ENCODE results near the gene TRIM32.

The TRIM32 gene, protein sequence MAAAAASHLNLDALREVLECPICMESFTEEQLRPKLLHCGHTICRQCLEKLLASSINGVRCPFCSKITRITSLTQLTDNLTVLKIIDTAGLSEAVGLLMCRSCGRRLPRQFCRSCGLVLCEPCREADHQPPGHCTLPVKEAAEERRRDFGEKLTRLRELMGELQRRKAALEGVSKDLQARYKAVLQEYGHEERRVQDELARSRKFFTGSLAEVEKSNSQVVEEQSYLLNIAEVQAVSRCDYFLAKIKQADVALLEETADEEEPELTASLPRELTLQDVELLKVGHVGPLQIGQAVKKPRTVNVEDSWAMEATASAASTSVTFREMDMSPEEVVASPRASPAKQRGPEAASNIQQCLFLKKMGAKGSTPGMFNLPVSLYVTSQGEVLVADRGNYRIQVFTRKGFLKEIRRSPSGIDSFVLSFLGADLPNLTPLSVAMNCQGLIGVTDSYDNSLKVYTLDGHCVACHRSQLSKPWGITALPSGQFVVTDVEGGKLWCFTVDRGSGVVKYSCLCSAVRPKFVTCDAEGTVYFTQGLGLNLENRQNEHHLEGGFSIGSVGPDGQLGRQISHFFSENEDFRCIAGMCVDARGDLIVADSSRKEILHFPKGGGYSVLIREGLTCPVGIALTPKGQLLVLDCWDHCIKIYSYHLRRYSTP

DNA sequence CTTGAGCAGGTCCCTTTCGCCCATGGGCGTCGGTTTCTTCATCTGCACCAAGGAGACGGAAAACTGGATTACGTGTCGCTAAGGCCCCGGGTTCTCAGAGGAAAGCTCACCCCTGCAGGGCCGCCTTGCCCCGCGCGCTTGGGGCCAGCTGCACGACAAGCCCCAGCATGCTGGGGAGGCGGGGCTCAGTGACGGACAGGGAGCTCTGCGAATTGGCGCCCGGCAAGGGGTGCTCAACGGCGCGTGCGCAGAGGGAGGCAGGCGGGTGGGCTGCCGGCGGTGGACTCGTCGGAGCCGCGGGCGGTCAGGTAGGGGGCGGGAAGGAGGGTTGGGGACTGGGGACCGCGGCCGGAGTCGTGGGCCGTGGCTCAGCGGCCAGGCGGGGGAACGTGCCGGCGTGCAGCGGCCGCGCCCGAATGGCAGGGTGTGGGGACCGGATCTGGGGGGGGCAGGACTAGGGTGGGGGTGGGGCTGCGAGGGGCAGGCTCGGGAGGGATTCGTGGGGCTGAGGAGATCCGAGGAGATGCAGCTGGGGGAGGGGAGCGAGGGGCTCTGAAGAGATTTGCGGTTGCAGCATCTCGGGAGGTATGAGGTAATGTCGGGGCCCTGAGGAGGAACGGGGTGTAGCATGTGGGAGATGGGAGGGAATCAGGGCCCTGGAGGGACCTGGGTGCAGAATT, at the start of gene TRIM32:
Gene TRIM32, plus strand, starts transcription at position 232 of the 680 bp plus-strand sequence. CDS start 10,438 bp downstream, outside the sequence.
- DNase-seq: no peak

DNA sequence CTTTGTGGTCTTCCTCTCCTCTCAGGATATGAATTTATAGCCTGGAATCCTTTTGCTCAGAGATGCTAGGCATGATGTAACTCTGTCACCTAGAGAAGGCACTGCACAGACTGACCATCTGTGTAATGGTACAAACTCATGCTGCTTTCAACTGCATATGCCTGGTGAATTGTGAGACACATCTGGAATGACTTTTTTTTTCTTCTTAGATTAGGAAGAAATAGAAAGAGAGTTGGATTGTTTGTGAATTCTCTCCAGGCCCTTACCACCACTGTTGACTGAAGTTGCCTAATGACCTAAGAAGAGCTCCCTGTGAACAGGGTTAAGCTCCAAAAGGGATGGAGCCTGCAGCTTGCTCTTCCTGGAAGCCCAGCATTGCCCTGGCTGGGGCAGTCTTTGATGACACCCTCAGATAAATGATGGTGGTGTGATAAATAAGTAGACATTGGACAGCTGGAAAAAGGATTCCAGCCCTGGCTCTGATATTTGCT, 47.8 kb upstream of the TRIM32 start:
- no peak for DNase-seq

DNA sequence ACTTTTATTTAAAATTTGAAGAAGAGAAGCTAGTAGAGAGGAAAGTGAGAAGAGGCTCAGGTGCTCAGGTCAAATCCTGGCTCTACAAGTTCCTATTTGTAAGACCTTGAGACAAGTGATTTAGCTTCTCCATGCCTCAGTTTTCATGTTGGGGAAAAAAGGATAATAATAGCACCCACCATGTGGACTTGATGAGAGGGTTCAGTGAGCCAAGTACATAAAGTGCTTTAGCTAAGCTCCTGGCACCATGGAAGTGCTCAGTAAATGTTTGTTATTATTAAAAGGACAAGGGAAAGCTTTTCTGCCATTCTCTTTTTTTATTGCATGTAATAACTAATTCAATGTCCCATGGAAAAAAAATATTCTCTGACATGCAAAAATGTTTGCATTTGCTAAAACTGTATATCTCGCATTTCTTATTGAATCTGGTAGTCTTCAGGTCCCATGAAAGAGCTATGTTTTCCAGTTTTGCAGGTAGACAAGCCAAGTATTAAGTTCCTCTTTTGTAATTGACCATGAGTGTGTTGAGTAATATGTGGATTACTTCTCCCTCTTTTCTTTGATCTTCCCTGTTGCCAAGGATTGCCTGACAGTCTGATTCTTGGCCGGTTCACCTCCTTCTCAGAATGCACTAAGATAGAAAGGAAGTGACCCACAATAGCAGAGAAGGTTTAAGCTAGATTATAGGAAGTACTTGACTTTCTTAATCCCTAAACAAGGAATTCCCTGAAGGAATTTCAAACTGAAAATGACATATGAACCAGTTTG, 45.6 kb upstream of the TRIM32 start:
- no peak for DNase-seq

DNA sequence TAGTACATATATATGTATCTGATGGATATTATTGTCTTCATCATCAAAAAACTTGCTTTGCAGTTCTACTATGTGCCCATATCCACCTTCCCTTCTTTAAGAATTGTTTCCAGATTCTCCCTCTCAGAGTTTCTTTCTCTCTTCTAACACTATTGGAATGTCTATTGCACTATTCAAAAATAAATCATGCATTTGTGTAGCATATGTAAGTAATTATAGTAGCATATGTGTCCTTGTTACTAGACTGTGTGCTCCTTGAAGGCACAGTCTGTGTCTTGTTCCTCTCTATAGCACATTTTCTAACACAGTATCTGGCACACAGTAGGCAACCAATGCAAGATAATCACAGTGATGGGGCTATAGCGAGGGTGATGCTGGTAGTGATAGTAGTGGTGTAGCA, 43.4 kb upstream of the TRIM32 start:
- no peak for DNase-seq

DNA sequence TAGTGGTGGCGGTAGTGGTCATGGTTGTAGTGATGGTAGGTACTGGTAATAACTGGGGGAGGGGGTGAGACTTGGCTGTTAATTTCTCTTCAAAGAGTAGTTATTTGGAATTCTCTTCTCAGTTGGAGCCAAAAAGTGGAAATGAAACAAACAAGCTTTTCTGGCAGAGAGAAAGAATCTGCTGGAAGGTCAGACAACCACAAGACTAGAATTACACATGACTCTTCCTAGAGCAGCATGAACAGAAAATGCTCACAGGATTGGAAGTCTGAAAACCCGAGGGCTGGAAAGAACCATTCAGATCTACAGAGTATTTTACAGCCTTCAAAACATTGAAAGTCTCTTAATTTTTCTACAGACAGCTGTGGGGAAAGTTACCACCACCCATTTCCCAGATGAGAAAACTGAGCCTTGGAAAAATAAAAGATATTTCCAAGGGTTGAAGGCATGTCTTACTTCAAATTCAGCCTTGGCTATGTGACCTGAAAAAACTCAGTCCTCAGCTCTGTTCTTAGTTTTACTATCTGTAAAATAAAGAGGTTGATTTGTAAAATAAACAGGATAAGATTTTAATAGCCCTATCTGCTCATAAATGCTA, 42.9 kb upstream of the TRIM32 start:
- DNase-seq: no peak

DNA sequence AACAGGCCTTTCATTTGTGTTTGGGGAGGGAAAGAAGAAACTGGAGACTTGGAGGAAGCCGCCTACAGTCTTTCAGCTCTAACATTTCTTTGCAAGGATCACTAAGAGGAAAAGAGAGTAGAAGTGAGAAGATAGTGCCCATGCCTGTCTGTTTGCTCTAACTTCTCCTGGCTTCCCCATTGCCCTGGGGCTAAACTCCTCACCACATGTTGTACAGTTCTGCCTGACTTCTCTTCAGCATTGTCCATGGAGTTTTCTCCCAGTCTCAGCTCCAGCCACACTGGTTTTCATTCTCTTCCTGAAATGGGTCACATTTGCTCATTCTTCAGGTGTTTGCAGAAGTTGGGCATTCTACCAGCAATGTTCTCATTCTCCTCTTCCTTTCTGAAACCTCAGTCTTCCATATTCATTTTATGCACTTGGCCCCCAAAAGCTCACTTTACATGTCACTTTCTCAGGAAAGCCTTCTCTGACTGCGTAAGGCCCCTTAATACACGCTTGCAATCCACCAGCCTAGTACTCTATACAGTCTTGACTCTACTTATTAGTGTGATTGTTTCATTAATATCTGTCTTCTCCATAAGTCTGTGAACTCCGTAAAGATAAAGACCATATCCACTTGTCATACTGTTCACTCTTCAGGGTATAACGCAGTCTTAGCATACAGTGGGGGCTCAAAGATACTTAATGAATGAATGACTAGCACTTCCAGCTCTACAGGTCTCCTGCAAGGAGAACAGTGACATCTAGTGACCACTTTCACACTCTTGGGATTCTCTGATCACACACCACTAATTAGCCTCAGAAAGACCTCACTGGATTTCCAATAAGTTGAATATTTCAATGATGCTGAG, 40.2 kb upstream of the TRIM32 start:
- peak; percentile 9 to 28 for DNase-seq

DNA sequence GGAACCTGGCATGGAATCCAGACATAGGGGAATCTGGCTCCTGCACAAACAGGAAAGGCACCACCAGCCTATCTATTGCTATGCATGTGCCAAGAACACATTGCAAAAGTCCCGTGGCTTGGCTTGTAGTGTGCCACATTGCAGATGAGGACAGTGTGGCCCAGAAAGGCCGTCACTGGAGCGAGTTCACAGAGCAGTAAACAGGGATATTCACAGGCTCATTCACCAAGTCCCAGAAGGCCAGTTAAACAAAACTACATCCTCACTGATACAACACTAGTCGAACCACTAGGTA, 39.6 kb upstream of the TRIM32 start:
- no peak for DNase-seq

DNA sequence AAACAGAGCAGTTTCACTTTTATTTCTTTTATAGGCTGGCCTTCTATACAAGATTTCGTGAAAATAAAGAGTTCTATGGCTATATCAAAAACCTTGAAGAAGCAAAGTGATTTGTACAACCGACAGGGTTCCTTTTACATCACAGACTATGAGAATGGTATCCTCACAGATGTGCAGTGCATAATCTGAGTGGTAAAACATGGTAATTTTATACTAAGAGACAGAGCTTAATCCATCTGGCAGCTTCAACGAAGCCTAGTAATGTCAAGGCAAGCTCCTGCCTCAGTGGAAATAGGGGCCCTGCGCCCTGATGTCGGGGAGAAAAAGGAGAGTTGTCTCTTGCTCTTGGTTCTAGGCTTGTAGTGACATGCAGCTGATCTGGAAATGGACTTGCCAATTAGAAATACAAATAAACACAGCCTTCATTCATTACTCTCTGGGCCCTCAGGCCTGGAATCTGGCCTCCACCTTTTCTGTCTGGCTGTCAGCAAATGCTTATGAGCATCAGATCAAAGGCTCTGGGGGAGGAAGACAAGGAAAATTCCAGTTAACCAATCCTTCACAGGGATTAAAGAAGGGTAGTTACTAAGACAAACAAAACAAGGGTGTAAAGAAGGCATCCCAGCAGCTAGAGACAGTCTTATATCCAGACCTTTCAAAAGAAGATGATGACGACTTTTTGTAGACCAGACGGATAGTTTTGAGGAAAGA, 33.6 kb upstream of the TRIM32 start:
- DNase-seq: no peak

DNA sequence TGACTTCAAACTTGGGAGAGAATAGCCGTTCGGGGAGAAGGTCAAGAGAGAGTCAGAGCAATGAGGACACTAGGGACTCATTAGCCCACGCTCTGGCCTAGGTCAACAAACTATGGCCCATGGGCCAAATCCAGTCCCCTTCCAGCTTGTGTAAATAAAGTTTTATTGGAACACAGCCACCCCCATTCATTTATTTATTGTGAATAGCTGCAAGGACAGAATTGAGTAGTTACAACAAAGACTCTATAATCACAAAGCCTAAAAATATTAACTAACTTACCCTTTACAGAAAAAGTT, 33.1 kb upstream of the TRIM32 start:
- DNase-seq: no peak

DNA sequence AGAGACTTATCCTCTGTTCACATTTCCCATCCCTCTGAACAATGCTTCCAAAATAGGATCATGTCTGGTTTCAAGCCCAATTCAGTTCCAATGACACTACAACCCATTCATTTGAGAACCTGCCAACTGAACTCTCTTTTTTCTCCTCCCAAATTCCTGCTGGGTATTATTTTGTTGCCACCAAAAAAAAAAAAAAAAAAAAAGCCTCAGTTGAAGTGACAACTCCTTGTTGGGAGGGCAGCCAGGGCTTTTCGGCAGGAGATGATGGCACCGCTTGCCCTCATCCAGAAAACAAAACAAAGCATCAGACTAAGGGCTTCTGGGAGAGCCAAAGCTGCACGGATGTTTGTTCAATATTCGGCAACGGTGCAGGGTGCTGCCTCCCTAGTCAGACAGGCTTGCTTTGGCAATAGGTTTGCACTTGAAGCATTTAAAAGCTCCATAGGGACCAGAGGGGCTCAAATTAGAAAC, 30.6 kb upstream of the TRIM32 start:
- no peak for DNase-seq

DNA sequence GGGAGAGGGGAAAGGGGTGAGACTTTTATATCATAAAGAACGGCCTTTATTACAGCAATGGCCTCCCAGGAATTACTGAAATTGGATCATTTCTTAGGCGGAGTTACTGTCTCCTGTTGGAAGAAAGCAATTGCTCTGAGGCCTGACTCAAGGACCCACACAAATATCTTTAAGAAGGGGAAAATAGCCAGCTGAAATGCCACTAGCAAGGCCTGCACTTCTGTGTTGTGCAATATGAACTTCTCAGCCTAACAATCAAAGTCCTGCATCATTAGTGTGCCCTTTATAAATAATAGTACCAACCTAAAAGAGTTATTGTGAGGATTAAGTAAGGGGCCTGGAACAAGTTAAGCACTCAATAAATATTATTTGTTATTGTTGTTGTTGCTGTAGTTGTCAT, 30.1 kb upstream of the TRIM32 start:
- DNase-seq: no peak

DNA sequence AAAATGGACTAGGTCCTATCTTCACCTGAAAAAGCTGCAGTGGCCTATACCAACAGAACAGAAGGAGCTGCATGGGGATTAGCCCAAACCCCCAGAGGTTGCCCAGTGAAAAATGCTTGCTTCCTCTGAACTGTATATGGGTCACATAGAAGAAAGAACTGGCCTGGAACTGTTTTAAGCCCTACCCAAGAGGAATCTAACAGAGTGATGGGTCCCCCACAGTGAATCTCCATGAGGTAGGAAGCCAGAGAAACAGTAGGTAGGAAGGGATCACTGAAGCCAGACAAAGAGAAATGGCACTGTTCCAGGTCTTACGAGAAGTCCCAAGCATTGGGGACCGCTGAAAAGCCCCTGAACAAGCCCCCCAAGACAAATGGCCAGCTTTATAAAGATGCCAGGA, 28.8 kb upstream of the TRIM32 start:
- DNase-seq: no peak

DNA sequence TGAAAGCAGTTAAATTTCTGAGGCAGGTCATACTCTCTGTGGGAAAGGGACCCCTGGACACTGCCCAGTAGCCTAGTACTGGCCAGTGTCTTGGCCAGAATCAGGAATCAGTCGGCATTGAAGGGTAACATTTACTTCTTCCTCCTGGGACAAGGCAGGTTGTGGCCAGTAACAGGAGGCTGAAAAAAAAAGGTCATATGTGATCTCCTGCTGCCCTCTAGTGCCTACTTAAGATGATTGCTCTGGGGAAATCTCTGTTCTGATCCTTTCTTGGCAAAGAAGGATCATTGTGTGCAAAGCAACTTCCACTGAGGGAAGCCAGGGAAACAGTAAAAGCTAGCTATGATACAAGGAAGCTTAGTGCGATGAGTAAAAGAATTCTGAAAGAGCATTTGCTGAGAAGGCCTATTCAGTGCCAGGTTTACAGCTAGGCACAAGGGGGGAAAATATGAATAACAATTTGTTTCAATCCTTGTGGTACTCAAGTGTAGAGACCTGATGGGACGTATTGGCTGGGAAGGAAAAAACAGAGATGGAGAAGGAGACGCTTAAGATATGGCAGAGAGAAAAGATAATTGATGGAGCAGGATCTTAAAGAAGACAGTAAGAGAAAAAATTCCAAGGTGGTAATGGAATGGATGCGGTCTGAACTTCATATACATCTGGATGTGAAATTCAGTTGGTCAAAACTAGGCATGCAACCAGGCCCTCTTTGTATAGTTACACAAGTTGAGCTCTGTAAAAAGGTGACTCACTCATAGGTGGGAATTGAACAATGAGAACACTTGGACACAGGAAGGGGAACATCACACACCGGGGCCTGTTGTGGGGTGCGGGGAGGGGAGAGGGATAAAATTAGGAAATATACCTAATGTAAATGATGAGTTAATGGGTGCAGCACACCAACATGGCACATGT, 25.8 kb upstream of the TRIM32 start:
- DNase-seq: peak; percentile 40 to 57

DNA sequence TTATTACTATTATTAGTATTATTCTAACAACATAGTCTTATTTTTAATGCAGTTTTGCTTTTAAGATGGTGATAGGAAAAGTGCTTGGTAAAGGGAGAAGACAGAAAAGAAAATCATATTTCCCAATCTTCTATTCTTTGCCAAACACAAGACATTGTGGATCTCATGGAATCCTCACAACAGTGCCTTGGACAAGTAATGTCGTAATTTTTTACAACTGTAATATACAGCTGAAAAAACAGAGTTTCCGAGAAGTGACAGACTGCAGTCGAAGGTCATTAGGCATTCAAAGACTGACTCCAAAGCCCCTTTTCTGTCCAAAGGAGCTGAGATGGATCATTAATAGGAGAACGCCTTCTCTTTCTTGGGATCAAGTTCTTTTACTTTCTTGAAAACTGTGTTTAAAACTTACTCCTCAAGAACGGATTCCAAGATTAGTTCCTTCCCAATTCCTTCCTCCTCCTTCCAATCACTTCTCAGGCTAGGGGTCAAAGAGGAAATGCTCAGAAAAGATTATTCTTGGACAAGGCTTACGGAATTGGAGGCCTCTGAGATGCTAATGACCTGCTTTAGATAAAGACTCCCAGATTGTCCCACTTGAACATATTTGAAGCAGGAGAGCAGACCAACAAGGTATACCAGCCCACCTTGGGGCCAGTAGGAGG, 24.3 kb upstream of the TRIM32 start:
- DNase-seq: no peak

DNA sequence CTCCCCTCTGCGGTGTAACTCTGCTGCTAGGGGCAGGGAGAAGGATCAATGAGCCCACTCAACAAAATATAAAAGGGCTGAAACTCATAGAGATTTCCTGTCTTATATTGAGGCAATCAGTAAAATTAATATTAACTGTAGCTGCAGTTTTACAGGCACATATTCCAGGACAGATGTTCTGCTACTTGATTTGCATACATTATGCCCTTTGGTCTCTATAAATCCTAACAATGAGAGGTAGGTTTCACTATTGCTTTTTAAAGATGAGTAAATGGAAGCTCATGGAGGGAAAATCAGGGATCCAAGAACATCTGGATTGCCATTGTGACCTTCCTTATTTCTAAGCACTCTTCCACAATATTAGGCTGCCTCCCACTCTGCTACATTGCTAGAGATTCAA, 23.5 kb upstream of the TRIM32 start:
- DNase-seq: no peak

DNA sequence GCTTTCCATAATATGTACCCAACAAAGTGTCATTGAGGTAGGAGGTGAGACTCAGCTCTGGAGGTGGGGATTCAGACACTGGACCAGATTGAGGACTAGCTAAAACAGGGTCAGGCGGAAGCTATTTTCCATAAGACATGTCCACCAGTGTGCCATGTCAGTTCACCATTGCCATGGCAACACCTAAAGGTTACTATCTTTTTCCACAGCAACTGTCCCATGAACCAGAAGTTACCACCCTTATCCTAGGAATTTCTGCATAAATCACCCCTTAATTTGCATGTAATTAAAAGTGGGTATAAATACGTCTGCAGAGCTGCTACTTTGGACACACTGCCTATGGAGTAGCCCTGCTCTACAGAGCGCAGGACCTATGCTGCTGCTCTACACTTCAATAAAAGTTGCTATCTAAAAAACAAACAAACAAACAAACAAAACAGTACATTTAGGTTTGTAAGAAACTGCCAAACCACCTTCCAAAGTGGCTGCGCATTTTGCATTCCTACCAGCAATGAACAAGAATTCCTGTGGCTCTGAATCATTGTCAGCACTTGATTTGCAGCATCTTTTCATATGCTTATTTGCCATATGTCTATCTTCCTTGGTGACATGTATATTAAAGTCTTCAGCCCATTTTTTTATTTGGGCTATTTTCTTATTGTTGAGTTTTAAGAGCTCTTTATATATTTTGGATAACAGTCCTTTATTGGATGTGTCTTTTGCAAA, 18.0 kb upstream of the TRIM32 start:
- no peak for DNase-seq

DNA sequence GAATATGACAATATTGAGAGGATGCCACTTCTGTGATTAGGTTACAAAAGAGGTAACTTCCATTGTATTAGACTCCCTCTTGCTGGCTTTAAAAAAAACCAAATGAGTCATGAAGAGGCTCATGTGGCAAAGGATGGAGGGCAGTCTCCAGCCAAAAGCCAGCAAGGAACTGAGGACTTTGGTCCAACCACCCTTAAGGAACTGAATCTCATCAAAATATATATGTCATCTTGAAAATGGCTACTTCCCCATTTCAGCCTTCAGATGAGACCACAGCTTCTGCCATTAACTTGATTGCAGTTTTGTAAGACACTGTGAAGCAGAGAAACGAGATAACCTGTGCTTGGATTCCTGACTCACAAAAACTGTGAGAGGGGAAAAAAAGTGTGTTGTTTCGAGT, 15.5 kb upstream of the TRIM32 start:
- DNase-seq: no peak

DNA sequence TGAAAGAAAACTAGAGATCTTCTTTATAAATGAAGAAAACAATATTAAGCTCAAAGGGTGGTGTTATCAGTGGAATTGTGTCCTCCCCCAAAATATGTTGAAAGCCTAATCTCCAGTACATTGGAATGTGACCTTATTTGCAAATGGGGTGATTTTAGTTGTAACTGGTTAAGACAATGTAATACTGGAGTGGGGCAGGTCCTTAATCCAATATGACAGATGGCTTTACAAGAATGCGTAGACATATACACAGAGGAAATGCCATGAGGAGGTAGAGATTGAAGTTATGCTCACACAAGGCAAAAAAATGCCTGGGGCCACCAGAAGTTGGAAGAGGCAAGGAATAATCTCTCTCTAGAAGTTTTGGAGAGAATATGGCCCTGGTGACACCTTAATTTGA, 13.7 kb upstream of the TRIM32 start:
- no peak for DNase-seq

Data from AML-193 (cell line).